Endothelial cell of umbilical vein (primary cell): ENCODE results near the gene ESPNL. TPM values are rescaled to one million over a fixed set of nuclear protein-coding genes. Genes with fewer than 3 reads are reported as not detected.

Source experiments
- BruUV-seq: library from RNA; stranded (reverse); fragments of 400-500 nt; replicated peaks from 2 replicates; lab custom pipeline; 2021; lab: Mats Ljungman, UMichigan
- CTCF ChIA-PET: fragments of 300-600, 350-600 bp; sonication (Branson Sonifier 250); formaldehyde crosslinking; loops from one replicate; lab custom pipeline; 2021; ENCODE audit warnings: antibody characterized with exemption, inconsistent platforms; lab: Charles Lee
- POLR2A ChIA-PET: fragments of 300-600, 350-600 bp; sonication (Branson Sonifier 250); formaldehyde crosslinking; loops from one replicate; lab custom pipeline; 2021; ENCODE audit warnings: antibody characterized with exemption, inconsistent platforms; lab: Charles Lee
- DNase-seq: peaks from one replicate; pipeline ENCODE4 v3.0.0-alpha.2; 2011; ENCODE audit warnings: low read depth, low spot score
- FAIRE-seq: peaks from 2 replicates; lab custom pipeline; 2011; peaks lifted over from hg19 to GRCh38; lab: Jason Lieb, UNC
- H2AFZ ChIP-seq: 2 replicates; pipeline ENCODE4 v1.6.0; 2012; ENCODE audit warnings: low read depth, low read length, control low read depth, inconsistent platforms
- H3K27ac ChIP-seq: 2 replicates; pipeline ENCODE4 v1.5.1; 2011; ENCODE audit warnings: low read depth, mild to moderate bottlenecking, control low read depth, low read length, moderate library complexity; ENCODE audit not compliant: insufficient read depth
- H3K27me3 ChIP-seq, 2 experiments: 2 replicates each; pipeline versions ENCODE4 v1.6.0 to v1.6.1; 2011; ENCODE audit warnings: low read length in 2 of 2, mixed read lengths in 1 of 2; ENCODE audit not compliant: control insufficient read depth in 2 of 2, insufficient read depth in 2 of 2
- H3K36me3 ChIP-seq, 2 experiments: 2 replicates in 1 of 2; 3 replicates in 1 of 2; pipeline ENCODE4 v1.5.1; 2011; ENCODE audit warnings: low read length in 2 of 2, mild to moderate bottlenecking in 1 of 2, moderate library complexity in 1 of 2; ENCODE audit not compliant: control insufficient read depth in 2 of 2, insufficient read depth in 2 of 2; ENCODE audit errors: extremely low read depth in 1 of 2
- H3K4me1 ChIP-seq: 3 replicates; pipeline ENCODE4 v1.5.1; 2011; ENCODE audit warnings: mild to moderate bottlenecking, low read length; ENCODE audit not compliant: control insufficient read depth, insufficient read depth; ENCODE audit errors: extremely low read depth
- H3K4me2 ChIP-seq: 2 replicates; pipeline ENCODE4 v1.6.1; 2011; ENCODE audit warnings: low read length, control low read depth, mixed read lengths; ENCODE audit not compliant: insufficient read depth
- H3K4me3 ChIP-seq, 3 experiments: fragments of 200-600 bp in 1 of 3; sonication (generic), shearing (Covaris generic) in 1 of 3; replicated peaks in 1 of 3; 2 replicates each; pipeline ENCODE4 v1.5.1; 2011 to 2016; ENCODE audit warnings: control low read depth in 3 of 3, low read length in 3 of 3, mild to moderate bottlenecking in 2 of 3, inconsistent platforms in 1 of 3, low read depth in 1 of 3, moderate library complexity in 1 of 3; ENCODE audit not compliant: insufficient read depth in 1 of 3
- H3K79me2 ChIP-seq: 2 replicates; pipeline ENCODE4 v1.6.0; 2012; ENCODE audit warnings: low read length, inconsistent platforms; ENCODE audit not compliant: control insufficient read depth, insufficient read depth
- H3K9ac ChIP-seq: replicated peaks from 2 replicates; pipeline ENCODE3; 2011; ENCODE audit warnings: low read length, control low read depth; ENCODE audit not compliant: insufficient read depth; ENCODE audit errors: extremely low read depth
- H3K9me1 ChIP-seq: replicated peaks from 3 replicates; pipeline ENCODE4 v1.6.0; 2011; ENCODE audit warnings: mild to moderate bottlenecking, low read length; ENCODE audit not compliant: control insufficient read depth, insufficient read depth; ENCODE audit errors: extremely low read depth
- H3K9me3 ChIP-seq: replicated peaks from 2 replicates; pipeline ENCODE4 v1.5.1; 2012; ENCODE audit warnings: low read length, inconsistent platforms; ENCODE audit not compliant: control insufficient read depth, insufficient read depth
- H4K20me1 ChIP-seq: replicated peaks from 2 replicates; pipeline ENCODE3; 2011; ENCODE audit warnings: mild to moderate bottlenecking, low read length; ENCODE audit not compliant: control insufficient read depth, insufficient read depth; ENCODE audit errors: extremely low read depth
- EZH2 ChIP-seq: IDR thresholded peaks from 2 replicates; pipeline ENCODE4 v1.6.1; 2012; ENCODE audit warnings: borderline replicate concordance, low read depth, mild to moderate bottlenecking, moderate library complexity, low read length, inconsistent platforms; ENCODE audit not compliant: severe bottlenecking
- FOS ChIP-seq: IDR thresholded peaks from 2 replicates; pipeline ENCODE4 v1.6.1; 2011; ENCODE audit warnings: mild to moderate bottlenecking, low read length, moderate library complexity, borderline replicate concordance; ENCODE audit not compliant: insufficient read depth
- GATA2 ChIP-seq: IDR thresholded peaks from 2 replicates; pipeline ENCODE4 v1.7.0; 2011; ENCODE audit warnings: low read depth, mild to moderate bottlenecking, moderate library complexity, mixed read lengths, low read length; ENCODE audit not compliant: insufficient read length, insufficient read depth
- JUN ChIP-seq: IDR thresholded peaks from 2 replicates; pipeline ENCODE4 v1.6.1; 2011; ENCODE audit warnings: borderline replicate concordance, low read depth; ENCODE audit not compliant: insufficient read length, insufficient read depth
- MYC ChIP-seq: IDR thresholded peaks from one replicate; pipeline ENCODE4 v1.6.1; 2011; ENCODE audit warnings: mild to moderate bottlenecking, low read depth, low read length
- POLR2A ChIP-seq: IDR thresholded peaks from 2 replicates; pipeline ENCODE4 v1.6.1; 2012; ENCODE audit warnings: low read depth, mild to moderate bottlenecking, control low read depth, low read length
- POLR2AphosphoS5 ChIP-seq: IDR thresholded peaks from 2 replicates; pipeline ENCODE4 v1.6.1; 2012; ENCODE audit warnings: low read depth, mild to moderate bottlenecking, control low read depth, low read length, moderate library complexity; ENCODE audit not compliant: insufficient read depth
- dilution Hi-C: fragments of 300-500 bp; cut with MboI; formaldehyde crosslinking; loops from one replicate; pipeline ENCODE4 v1.15.0; 2019; ENCODE audit warnings: low sequenced_read_pairs; ENCODE audit not compliant: extremely low pct_ligation_motif_present
- intact Hi-C: fragments of 100-400 bp; cut with micrococcal nuclease; formaldehyde crosslinking; loops from one replicate; pipeline ENCODE4 v1.10.0; 2022
- polyA plus RNA-seq, 4 experiments: library from polyadenylated mRNA; depleted of rRNA in 3 of 4; stranded (reverse) in 3 of 4; unstranded in 1 of 4; fragments of >200 nt; gene quantifications; 2 replicates each; pipeline versions ENCODE4 v1.2.1 to v1.2.3, GENCODE V29; 2011 to 2012; ENCODE audit warnings: missing spikeins in 1 of 4
- total RNA-seq: library from RNA; stranded (reverse); gene quantifications from 2 replicates; pipeline ENCODE4 v1.2.3, GENCODE V29; 2021
- TF ChIP-seq, protein P1 (sequence below), 2 donors: IDR thresholded peaks; 1 replicate in 1 of 2; 2 replicates in 1 of 2; pipeline ENCODE4 v1.5.1; 2011; ENCODE audit warnings: low read length in 2 of 2, mild to moderate bottlenecking in 2 of 2, moderate library complexity in 2 of 2, control low read depth in 1 of 2, inconsistent platforms in 1 of 2, low read depth in 1 of 2; ENCODE audit not compliant: insufficient read depth in 1 of 2; ENCODE audit errors: extremely low read depth in 1 of 2
- TF ChIP-seq, protein P2 (sequence below): IDR thresholded peaks from 2 replicates; pipeline ENCODE4 v1.6.1; 2011; ENCODE audit not compliant: insufficient read depth, insufficient read length

ESPNL gene
- total and polyA plus RNA-seq, 2 donors (not counting 3 experiments of a cell fraction or from before 2014, with no cell fraction given): not detected

DNA sequence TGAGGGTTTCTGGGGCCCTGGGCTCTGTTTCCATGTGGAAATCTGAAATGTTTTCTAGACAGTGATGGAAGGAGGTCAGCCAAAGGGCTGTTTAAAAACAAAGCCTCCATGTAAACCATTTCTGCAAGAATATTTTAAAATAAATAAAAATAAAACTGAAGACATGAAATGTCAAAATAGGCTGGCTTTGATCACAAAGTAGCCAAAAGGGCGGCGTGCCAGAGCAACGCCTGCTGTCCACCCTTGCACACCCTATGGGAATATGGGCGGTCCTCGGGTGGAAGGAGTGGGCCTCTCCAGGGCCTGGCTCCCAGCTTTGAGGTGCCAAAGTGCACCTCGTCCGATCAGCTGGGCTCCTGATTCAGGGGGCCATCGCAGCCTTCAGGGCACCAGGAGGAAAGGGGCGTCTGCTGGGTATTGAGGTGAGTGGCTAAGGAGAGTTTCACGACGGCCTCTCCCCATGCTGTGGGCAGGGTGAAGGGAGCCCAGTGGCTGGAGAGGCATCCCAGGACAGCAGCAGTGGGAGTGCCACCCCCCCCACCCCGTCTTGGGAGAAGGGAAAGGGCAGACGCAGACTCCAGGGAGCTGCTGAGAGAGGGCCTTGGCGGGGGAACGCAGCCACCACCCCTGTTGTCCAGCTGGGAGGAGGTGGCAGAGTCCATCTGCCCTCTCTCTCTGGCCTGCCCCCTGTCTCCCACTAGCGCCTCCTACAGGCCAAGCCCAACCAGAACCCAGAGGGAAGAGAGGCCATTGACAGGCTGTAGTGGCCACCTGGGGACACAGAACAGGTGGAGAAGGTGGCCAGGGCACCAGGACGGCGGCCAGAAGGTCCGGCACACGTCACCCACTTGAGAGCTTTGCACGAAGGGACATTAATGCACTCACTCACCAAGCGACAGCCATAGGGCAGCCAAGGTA is 52.9 kb downstream of the ESPNL start:
- CTCF ChIA-PET: interaction anchor here (1.3 kb wide), 1 partner anchor 295 kb away, joined by 3 read pairs; no protein-coding TSS in a partner anchor

More for the DNA sequence above, 52.9 kb downstream of the ESPNL start:
- no peak overlapping the region for H3K27ac ChIP-seq
- no TSS peak for BruUV-seq
- H2AFZ ChIP-seq: no peak overlapping the region
- POLR2A ChIA-PET: no interaction called here
- DNase-seq (no peak), FAIRE-seq (no peak)
- no peaks in the 10 kb centered on the region for H3K9me3 ChIP-seq
- dilution Hi-C loops (no loop called here), intact Hi-C loops (no loop called here)
- H3K36me3 ChIP-seq: no peaks in the 10 kb centered on the region
- TF ChIP-seq POLR2AphosphoS5: no peak
- TF ChIP-seq POLR2A: no peak
- TF ChIP-seq, protein P1, sequence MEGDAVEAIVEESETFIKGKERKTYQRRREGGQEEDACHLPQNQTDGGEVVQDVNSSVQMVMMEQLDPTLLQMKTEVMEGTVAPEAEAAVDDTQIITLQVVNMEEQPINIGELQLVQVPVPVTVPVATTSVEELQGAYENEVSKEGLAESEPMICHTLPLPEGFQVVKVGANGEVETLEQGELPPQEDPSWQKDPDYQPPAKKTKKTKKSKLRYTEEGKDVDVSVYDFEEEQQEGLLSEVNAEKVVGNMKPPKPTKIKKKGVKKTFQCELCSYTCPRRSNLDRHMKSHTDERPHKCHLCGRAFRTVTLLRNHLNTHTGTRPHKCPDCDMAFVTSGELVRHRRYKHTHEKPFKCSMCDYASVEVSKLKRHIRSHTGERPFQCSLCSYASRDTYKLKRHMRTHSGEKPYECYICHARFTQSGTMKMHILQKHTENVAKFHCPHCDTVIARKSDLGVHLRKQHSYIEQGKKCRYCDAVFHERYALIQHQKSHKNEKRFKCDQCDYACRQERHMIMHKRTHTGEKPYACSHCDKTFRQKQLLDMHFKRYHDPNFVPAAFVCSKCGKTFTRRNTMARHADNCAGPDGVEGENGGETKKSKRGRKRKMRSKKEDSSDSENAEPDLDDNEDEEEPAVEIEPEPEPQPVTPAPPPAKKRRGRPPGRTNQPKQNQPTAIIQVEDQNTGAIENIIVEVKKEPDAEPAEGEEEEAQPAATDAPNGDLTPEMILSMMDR (IDR thresholded peaks at IDR 0.05; ENCODE audit: extremely low read depth in 1 of 2, insufficient read depth in 1 of 2, low read depth in 1 of 2, low read length in 2 of 2): no peak
- TF ChIP-seq, protein P2, sequence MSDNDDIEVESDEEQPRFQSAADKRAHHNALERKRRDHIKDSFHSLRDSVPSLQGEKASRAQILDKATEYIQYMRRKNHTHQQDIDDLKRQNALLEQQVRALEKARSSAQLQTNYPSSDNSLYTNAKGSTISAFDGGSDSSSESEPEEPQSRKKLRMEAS: no peak
- no peak for TF ChIP-seq JUN
- no peak for TF ChIP-seq EZH2
- TF ChIP-seq MYC: no peak
- no peak for TF ChIP-seq GATA2
- no peak for TF ChIP-seq FOS
- no peaks in the 10 kb centered on the region for H3K79me2 ChIP-seq
- H3K4me1 ChIP-seq: no peaks in the 10 kb centered on the region
- no peaks in the 10 kb centered on the region for H3K9me1 ChIP-seq
- H4K20me1 ChIP-seq: no peaks in the 10 kb centered on the region
- H3K4me2 ChIP-seq: no peak overlapping the region
- no peak overlapping the region for H3K4me3 ChIP-seq
- H3K27me3 ChIP-seq: peaks cover 0 to 3% of the 10 kb centered on the region in 2 experiments
- no peak overlapping the region for H3K9ac ChIP-seq
